Adrenal gland (tissue), 5 donors: ENCODE results near the gene VMAC.

Source experiments
- POLR2A ChIP-seq, 2 donors: fragments of 450-650 bp; IDR thresholded peaks; one replicate each; pipeline ENCODE4 v1.6.1; 2017; ENCODE audit warnings: antibody characterized with exemption in 2 of 2, mild to moderate bottlenecking in 2 of 2, moderate library complexity in 1 of 2
- TF ChIP-seq, protein P1 (sequence below), 6 experiments: fragments of 450-650 bp in 4 of 6; fragments of 200-600 bp in 2 of 6; sonication (generic) in 1 of 6; IDR thresholded peaks; 1 replicate in 5 of 6; 2 replicates in 1 of 6; pipeline versions ENCODE4 v1.5.1 to v1.8.0; 2016 to 2021; ENCODE audit warnings: antibody characterized with exemption in 6 of 6, mild to moderate bottlenecking in 2 of 6, moderate library complexity in 1 of 6
- donor health status: DM: no; HTN: no; CAD: no.

DNA sequence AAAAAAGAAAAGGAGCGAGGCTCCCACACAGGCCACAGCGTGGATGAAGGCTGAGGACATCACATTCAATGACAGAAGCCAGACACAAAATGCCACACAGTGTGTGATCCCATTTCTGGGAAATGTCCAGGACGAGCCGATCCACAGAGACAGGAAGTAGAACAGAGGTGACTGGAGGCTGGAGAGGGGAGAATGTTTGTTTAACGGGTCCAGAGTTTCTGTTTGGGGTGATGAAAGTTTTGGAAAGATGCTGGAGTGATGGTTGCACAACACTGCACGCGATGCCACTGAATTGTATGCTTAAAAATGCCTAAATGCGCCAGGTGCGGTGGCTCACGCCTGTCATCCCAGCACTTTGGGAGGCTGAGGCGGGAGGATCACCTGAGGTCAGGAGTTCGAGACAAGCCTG, 33.7 kb upstream of the VMAC start:
- no peak for TF ChIP-seq POLR2A (IDR thresholded peaks at IDR 0.05)
- TF ChIP-seq, protein P1, sequence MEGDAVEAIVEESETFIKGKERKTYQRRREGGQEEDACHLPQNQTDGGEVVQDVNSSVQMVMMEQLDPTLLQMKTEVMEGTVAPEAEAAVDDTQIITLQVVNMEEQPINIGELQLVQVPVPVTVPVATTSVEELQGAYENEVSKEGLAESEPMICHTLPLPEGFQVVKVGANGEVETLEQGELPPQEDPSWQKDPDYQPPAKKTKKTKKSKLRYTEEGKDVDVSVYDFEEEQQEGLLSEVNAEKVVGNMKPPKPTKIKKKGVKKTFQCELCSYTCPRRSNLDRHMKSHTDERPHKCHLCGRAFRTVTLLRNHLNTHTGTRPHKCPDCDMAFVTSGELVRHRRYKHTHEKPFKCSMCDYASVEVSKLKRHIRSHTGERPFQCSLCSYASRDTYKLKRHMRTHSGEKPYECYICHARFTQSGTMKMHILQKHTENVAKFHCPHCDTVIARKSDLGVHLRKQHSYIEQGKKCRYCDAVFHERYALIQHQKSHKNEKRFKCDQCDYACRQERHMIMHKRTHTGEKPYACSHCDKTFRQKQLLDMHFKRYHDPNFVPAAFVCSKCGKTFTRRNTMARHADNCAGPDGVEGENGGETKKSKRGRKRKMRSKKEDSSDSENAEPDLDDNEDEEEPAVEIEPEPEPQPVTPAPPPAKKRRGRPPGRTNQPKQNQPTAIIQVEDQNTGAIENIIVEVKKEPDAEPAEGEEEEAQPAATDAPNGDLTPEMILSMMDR (IDR thresholded peaks at IDR 0.05) = no peak
